Measurements from ENCODE around the gene LARGE1.

Gene LARGE1

DNA sequence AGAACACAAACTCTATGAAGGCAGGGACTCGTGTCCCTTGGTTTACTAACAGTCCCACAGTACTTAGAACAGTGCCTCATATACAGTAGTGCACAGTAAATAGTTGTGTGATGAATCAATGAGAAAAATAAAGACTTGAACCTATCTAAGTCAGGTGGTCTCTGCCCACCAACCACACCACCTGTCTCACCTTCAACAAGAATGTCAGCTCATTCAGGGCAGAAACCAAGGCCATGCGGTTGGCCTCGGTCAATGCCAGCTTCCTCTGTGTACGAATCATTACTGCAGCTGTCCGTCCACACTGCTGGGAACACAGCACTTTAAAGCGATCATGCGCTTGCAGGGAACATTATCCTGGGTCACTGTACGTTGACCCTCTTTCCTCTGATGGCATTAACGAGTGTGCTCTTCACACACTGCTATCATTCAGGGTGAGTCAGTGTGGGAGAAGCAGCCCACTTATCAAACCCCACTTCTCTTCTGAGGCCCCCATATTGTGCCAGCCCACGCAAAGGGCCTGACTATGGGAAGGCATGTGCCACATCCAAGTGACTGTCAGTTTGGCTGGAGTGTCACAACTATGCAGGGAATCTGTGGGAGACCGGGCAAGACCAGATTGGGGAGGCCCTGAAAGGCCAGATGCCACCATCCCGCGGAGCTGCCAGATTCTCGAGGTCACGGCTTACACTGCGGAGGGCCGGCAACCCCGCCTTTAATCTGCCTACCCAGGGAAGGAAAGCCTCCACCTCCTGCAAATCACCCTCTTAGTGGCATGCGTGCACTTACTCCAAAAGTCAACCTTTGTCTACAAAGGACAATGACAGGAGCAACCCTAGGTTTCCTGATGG is 36.1 kb downstream of the LARGE1 start:
- Histone ChIP-seq H3F3A (ENCODE audit: insufficient read depth, low read length) (no peaks in the 10 kb centered on the region), H3K79me2 (ENCODE audit: insufficient read depth, low read length) (no peaks in the 10 kb centered on the region), H4K20me1 (ENCODE audit: insufficient read depth, low read length) (no peaks in the 10 kb centered on the region), H3K9me2 (ENCODE audit: low read depth, low read length) (no peaks in the 10 kb centered on the region), H3K4me1 (ENCODE audit: insufficient read depth, low read length, severe bottlenecking) (peaks cover 43% of the 10 kb centered on the region), H3K9me3 (ENCODE audit: low read length) (no peaks in the 10 kb centered on the region), H3K27ac (ENCODE audit: low read depth, low read length, poor library complexity, severe bottlenecking) (no peak overlapping the region), H3K9ac (ENCODE audit: low read length) (no peak overlapping the region), H3K27me3 (ENCODE audit: insufficient read depth, low read length) (no peaks in the 10 kb centered on the region), H3K4me3 (ENCODE audit: low read depth, low read length, poor library complexity, severe bottlenecking) (no peak overlapping the region), H3K4me2 (ENCODE audit: low read length) (no peak overlapping the region), H3K36me3 (ENCODE audit: insufficient read depth, low read length) (no peaks in the 10 kb centered on the region), H2AFZ (ENCODE audit: low read length) (no peak overlapping the region)
- TF ChIP-seq EZH2 (IDR thresholded peaks at IDR 0.05; ENCODE audit: borderline replicate concordance, low read length), result no peak
- TF ChIP-seq, protein P1, sequence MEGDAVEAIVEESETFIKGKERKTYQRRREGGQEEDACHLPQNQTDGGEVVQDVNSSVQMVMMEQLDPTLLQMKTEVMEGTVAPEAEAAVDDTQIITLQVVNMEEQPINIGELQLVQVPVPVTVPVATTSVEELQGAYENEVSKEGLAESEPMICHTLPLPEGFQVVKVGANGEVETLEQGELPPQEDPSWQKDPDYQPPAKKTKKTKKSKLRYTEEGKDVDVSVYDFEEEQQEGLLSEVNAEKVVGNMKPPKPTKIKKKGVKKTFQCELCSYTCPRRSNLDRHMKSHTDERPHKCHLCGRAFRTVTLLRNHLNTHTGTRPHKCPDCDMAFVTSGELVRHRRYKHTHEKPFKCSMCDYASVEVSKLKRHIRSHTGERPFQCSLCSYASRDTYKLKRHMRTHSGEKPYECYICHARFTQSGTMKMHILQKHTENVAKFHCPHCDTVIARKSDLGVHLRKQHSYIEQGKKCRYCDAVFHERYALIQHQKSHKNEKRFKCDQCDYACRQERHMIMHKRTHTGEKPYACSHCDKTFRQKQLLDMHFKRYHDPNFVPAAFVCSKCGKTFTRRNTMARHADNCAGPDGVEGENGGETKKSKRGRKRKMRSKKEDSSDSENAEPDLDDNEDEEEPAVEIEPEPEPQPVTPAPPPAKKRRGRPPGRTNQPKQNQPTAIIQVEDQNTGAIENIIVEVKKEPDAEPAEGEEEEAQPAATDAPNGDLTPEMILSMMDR (IDR thresholded peaks at IDR 0.05; ENCODE audit: low read length), result no peak

DNA sequence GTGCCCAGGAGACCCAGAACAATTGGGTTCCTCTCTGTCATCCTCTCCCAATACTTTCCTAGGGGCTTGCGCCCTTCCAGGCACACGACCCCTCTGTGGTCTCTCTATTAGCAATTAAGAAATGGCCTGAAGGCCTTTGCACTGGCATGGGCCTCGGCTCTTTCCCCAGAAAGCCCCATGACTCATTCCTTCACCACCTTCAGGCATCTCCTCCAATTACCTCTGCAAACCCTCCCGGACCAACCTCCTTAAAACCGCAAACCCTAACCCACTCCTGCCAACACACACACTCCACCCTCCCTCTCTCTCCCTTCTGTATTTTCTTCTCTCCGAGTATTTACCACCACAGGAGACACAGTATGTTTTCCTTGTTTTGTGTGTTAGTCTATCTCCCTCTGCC is 36.7 kb downstream of the LARGE1 start:
- no peaks in the 10 kb centered on the region for H3F3A ChIP-seq (ENCODE audit: insufficient read depth, low read length)
- no peaks in the 10 kb centered on the region for H3K9me2 ChIP-seq (ENCODE audit: low read depth, low read length)
- H3K4me1 ChIP-seq (ENCODE audit: insufficient read depth, low read length, severe bottlenecking), result peaks cover 37% of the 10 kb centered on the region
- H3K36me3 ChIP-seq (ENCODE audit: insufficient read depth, low read length), result no peaks in the 10 kb centered on the region
- peak overlapping the region; percentile 43; the same call in 1 of the 2 replicates for H3K4me2 ChIP-seq (ENCODE audit: low read length)
- H4K20me1 ChIP-seq (ENCODE audit: insufficient read depth, low read length), result no peaks in the 10 kb centered on the region
- H3K79me2 ChIP-seq (ENCODE audit: insufficient read depth, low read length), result no peaks in the 10 kb centered on the region
- TF ChIP-seq, protein P1 (IDR thresholded peaks at IDR 0.05; ENCODE audit: low read length), result no peak
- TF ChIP-seq EZH2 (IDR thresholded peaks at IDR 0.05; ENCODE audit: borderline replicate concordance, low read length), result no peak
- H3K9ac ChIP-seq (ENCODE audit: low read length), result no peak overlapping the region
- no peak overlapping the region for H2AFZ ChIP-seq (ENCODE audit: low read length)
- H3K4me3 ChIP-seq (ENCODE audit: low read depth, low read length, poor library complexity, severe bottlenecking), result no peak overlapping the region
- H3K27me3 ChIP-seq (ENCODE audit: insufficient read depth, low read length), result no peaks in the 10 kb centered on the region
- no peaks in the 10 kb centered on the region for H3K9me3 ChIP-seq (ENCODE audit: low read length)
- H3K27ac ChIP-seq (ENCODE audit: low read depth, low read length, poor library complexity, severe bottlenecking), result no peak overlapping the region

DNA sequence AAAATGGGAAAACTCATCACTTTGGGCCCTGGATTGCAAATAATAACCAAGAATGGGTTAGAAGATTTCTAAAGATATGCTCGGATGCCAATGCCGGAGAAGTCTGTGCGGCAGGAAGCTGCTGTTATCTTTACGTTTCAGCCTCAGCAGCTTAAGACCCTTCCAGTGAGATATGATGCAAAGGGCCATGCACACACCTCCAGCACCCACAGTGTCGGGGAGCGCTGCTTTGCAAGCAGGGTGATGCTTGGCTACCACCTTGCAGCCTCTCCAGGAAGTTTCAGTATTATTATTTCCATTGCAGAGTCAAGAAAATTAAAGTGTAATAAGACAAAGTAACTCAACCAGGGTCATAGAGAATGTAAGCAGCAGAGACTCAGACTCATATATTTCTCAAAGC is 37.3 kb downstream of the LARGE1 start:
- no peak for TF ChIP-seq EZH2 (IDR thresholded peaks at IDR 0.05; ENCODE audit: borderline replicate concordance, low read length)
- TF ChIP-seq, protein P1 (IDR thresholded peaks at IDR 0.05; ENCODE audit: low read length), result no peak
- Histone ChIP-seq H3K79me2 (ENCODE audit: insufficient read depth, low read length) (no peaks in the 10 kb centered on the region), H4K20me1 (ENCODE audit: insufficient read depth, low read length) (no peaks in the 10 kb centered on the region), H3K27me3 (ENCODE audit: insufficient read depth, low read length) (no peaks in the 10 kb centered on the region), H3F3A (ENCODE audit: insufficient read depth, low read length) (no peaks in the 10 kb centered on the region), H3K4me1 (ENCODE audit: insufficient read depth, low read length, severe bottlenecking) (peaks cover 36% of the 10 kb centered on the region), H3K9me2 (ENCODE audit: low read depth, low read length) (no peaks in the 10 kb centered on the region), H3K9ac (ENCODE audit: low read length) (no peak overlapping the region), H3K9me3 (ENCODE audit: low read length) (no peaks in the 10 kb centered on the region), H3K4me3 (ENCODE audit: low read depth, low read length, poor library complexity, severe bottlenecking) (no peak overlapping the region), H3K4me2 (ENCODE audit: low read length) (peak overlapping the region; percentile 43; the same call in 1 of the 2 replicates), H3K27ac (ENCODE audit: low read depth, low read length, poor library complexity, severe bottlenecking) (no peak overlapping the region), H2AFZ (ENCODE audit: low read length) (no peak overlapping the region), H3K36me3 (ENCODE audit: insufficient read depth, low read length) (no peaks in the 10 kb centered on the region)
